Transverse colon (tissue), 4 donors: Measurements from ENCODE around the gene ADGRB3. TPM values are rescaled to one million over a fixed set of nuclear protein-coding genes. Genes with fewer than 3 reads are reported as not detected.
"Not testable (repeated sequence)": the region's sequence is repeated elsewhere in the genome, so short reads cannot be mapped to it uniquely, and the experiment has no call there.

Source experiments
- DNase-seq: peaks from one replicate; pipeline ENCODE4 v3.0.0-alpha.2; 2019
- H3K27ac ChIP-seq, 4 donors: fragments of 200-600 bp; sonication (generic); 2 replicates each; pipeline ENCODE4 v1.5.1; 2016 to 2018; ENCODE audit warnings: inconsistent platforms in 4 of 4
- H3K27me3 ChIP-seq: fragments of 200-600 bp; sonication (generic); 2 replicates; pipeline ENCODE4 v1.5.1; 2017; ENCODE audit warnings: inconsistent platforms
- H3K36me3 ChIP-seq, 4 donors: fragments of 200-600 bp; sonication (generic); 2 replicates each; pipeline ENCODE4 v1.5.1; 2017 to 2019; ENCODE audit warnings: inconsistent platforms in 4 of 4
- H3K4me1 ChIP-seq, 4 donors: fragments of 200-600 bp; sonication (generic); 2 replicates each; pipeline ENCODE4 v1.5.1; 2017 to 2020; ENCODE audit warnings: inconsistent platforms in 4 of 4
- H3K4me3 ChIP-seq, 4 donors: fragments of 200-600 bp; sonication (generic); 1 replicate in 1 of 4; 2 replicates in 3 of 4; pipeline versions ENCODE4 v1.5.1 to v1.6.1; 2017 to 2019; ENCODE audit warnings: inconsistent platforms in 4 of 4
- H3K9me3 ChIP-seq, 2 donors: fragments of 200-600 bp; sonication (generic); 2 replicates each; pipeline ENCODE4 v1.5.1; 2017 to 2019; ENCODE audit warnings: inconsistent platforms in 2 of 2
- EP300 ChIP-seq: sonication (generic); formaldehyde crosslinking; IDR thresholded peaks from one replicate; pipeline ENCODE4 v1.6.1; 2017; ENCODE audit warnings: antibody characterized with exemption, low read depth
- POLR2A ChIP-seq: fragments of 450-650 bp; IDR thresholded peaks from one replicate; pipeline ENCODE4 v1.6.1; 2016; ENCODE audit warnings: antibody characterized with exemption, mild to moderate bottlenecking, moderate library complexity
- POLR2AphosphoS5 ChIP-seq, 3 donors: sonication (generic); formaldehyde crosslinking; IDR thresholded peaks; one replicate each; pipeline ENCODE4 v1.6.1; 2016; ENCODE audit warnings: antibody characterized with exemption in 3 of 3
- WGBS, 2 donors: methylation state at CpG; one replicate each; pipeline ENCODE4 v1.1.5; 2018; ENCODE audit warnings: low coverage in 1 of 2; 5-methylcytosine and 5-hydroxymethylcytosine counted together
- in situ Hi-C, 4 donors: fragments of 200-750 bp; cut with MboI; loops; one replicate each; pipeline versions ENCODE4 v1.15.0 to v1.15.1; 2017; ENCODE audit warnings: low sequenced_read_pairs in 3 of 4, low pct_ligation_motif_present in 1 of 4, low pct_unique_long_range_greater_than_20kb in 1 of 4
- intact Hi-C: fragments of 100-400 bp; cut with DNase I; formaldehyde crosslinking; loops from one replicate; pipeline ENCODE4 v1.15.1; 2023; ENCODE audit warnings: low total_unique reads
- total RNA-seq, 4 donors: library from RNA; depleted of rRNA; stranded (reverse); fragments of >200 nt; gene quantifications; one replicate each; pipeline ENCODE4 v1.1.0, GENCODE V29; 2016
- TF ChIP-seq, protein P1 (sequence below), 5 experiments: fragments of 200-600 bp in 3 of 5; fragments of 450-650 bp in 2 of 5; sonication (generic) in 3 of 5; IDR thresholded peaks; 1 replicate in 2 of 5; 2 replicates in 3 of 5; pipeline ENCODE4 v1.5.1; 2016 to 2017; ENCODE audit warnings: antibody characterized with exemption in 5 of 5, inconsistent platforms in 3 of 5, mild to moderate bottlenecking in 2 of 5, moderate library complexity in 1 of 5

ADGRB3 gene
- total RNA-seq, 4 donors from 2014 or later: 0.37 to 20.5 (median 2.2) TPM

GRCh38 chr6:68911334-68911733, 276.3 kb downstream of the ADGRB3 start:
- no peaks in the 10 kb centered on the region for H3K36me3 ChIP-seq
- no peaks in the 10 kb centered on the region for H3K4me1 ChIP-seq
- 62 to 85% methylated on average over 3 of the region's 3 CpGs for WGBS, 2 donors
- H3K9me3 ChIP-seq: no peaks in the 10 kb centered on the region
- H3K27me3 ChIP-seq: no peaks in the 10 kb centered on the region
- no peak for DNase-seq
- no peak overlapping the region for H3K4me3 ChIP-seq
- TF ChIP-seq EP300 (no peak), POLR2AphosphoS5 (IDR thresholded peaks at IDR 0.05) (no peak), POLR2A (no peak)
- TF ChIP-seq, protein P1, sequence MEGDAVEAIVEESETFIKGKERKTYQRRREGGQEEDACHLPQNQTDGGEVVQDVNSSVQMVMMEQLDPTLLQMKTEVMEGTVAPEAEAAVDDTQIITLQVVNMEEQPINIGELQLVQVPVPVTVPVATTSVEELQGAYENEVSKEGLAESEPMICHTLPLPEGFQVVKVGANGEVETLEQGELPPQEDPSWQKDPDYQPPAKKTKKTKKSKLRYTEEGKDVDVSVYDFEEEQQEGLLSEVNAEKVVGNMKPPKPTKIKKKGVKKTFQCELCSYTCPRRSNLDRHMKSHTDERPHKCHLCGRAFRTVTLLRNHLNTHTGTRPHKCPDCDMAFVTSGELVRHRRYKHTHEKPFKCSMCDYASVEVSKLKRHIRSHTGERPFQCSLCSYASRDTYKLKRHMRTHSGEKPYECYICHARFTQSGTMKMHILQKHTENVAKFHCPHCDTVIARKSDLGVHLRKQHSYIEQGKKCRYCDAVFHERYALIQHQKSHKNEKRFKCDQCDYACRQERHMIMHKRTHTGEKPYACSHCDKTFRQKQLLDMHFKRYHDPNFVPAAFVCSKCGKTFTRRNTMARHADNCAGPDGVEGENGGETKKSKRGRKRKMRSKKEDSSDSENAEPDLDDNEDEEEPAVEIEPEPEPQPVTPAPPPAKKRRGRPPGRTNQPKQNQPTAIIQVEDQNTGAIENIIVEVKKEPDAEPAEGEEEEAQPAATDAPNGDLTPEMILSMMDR (IDR thresholded peaks at IDR 0.05): no peak
- intact Hi-C loops: no loop called here
- in situ Hi-C loops: no loop called here
- no peak overlapping the region for H3K27ac ChIP-seq

- Histone ChIP-seq H3K36me3 (no peaks in the 10 kb centered on the region), H3K4me1 (no peaks in the 10 kb centered on the region), H3K9me3 (no peaks in the 10 kb centered on the region), H3K27ac (no peak overlapping the region), H3K4me3 (no peak overlapping the region), H3K27me3 (no peaks in the 10 kb centered on the region)
- DNase-seq: no peak
- intact Hi-C loops (no loop called here), in situ Hi-C loops (no loop called here)
- TF ChIP-seq POLR2AphosphoS5 (IDR thresholded peaks at IDR 0.05) (no peak), EP300 (no peak), POLR2A (no peak)
- TF ChIP-seq, protein P1 (IDR thresholded peaks at IDR 0.05): no peak
Measured at GRCh38 chr6:68911811-68912210, 276.7 kb downstream of the ADGRB3 start.

DNA sequence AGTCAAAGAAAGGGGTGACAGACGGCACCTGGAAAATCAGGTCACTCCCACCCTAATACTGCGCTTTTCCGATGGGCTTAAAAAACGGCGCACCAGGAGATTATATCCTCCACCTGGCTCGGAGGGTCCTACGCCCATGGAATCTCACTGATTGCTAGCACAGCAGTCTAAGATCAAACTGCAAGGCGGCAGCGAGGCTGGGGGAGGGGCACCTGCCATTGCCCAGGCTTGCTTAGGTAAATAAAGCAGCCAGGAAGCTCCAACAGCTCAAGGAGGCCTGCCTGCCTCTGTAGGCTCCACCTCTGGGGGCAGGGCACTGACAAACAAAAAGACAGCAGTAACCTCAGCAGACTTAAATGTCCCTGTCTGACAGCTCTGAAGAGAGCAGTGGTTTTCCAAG, 277.7 kb downstream of the ADGRB3 start:
- intact Hi-C loops, DNase-seq, H3K36me3 ChIP-seq, H3K27me3 ChIP-seq, H3K27ac ChIP-seq, in situ Hi-C loops, H3K9me3 ChIP-seq, H3K4me1 ChIP-seq, H3K4me3 ChIP-seq: not testable (repeated sequence)
- 96% methylated on average over 9 of the region's 9 CpGs; no CpG with 5 or more reads in 1 of the 2 donors for WGBS, 2 donors

DNA sequence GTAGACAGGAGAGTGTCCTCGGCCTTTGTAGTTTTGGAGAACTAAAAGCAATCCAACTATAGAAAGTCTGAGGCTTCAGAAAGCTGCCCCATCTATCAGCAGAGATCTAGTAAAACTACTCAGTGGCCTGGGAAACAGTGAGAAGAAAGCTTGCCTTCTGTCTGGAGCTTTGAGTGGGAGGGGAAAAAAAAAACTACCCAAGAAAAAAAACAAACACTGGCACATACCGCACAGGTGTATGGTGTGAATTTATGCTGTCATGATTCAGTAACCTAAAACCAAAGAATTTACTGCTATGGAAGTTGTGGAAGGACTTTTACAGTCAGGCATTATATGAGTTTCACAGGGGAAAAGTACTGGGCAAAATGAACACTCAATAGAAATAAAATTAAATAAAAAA, 280.5 kb downstream of the ADGRB3 start:
- Histone ChIP-seq H3K27me3 (no peaks in the 10 kb centered on the region), H3K27ac (no peak overlapping the region), H3K36me3 (no peaks in the 10 kb centered on the region), H3K4me1 (no peaks in the 10 kb centered on the region), H3K9me3 (no peaks in the 10 kb centered on the region), H3K4me3 (no peak overlapping the region)
- WGBS, 2 donors: 61 to 76% methylated on average over 2 of the region's 2 CpGs
- intact Hi-C loops: no loop called here
- no peak for DNase-seq
- no peak for TF ChIP-seq EP300
- TF ChIP-seq POLR2AphosphoS5 (IDR thresholded peaks at IDR 0.05): no peak
- TF ChIP-seq POLR2A: no peak
- TF ChIP-seq, protein P1 (IDR thresholded peaks at IDR 0.05): no peak
- in situ Hi-C loops: no loop called here

GRCh38 chr6:68919537-68919936, 284.5 kb downstream of the ADGRB3 start:
- Histone ChIP-seq H3K27me3 (no peaks in the 10 kb centered on the region), H3K4me1 (no peaks in the 10 kb centered on the region), H3K4me3 (no peak overlapping the region), H3K9me3 (no peaks in the 10 kb centered on the region), H3K27ac (no peak overlapping the region), H3K36me3 (no peaks in the 10 kb centered on the region)
- WGBS, 2 donors: 73 to 78% methylated on average over 3 of the region's 3 CpGs
- TF ChIP-seq, protein P1 (IDR thresholded peaks at IDR 0.05): no peak
- TF ChIP-seq EP300 (no peak), POLR2AphosphoS5 (IDR thresholded peaks at IDR 0.05) (no peak), POLR2A (no peak)
- in situ Hi-C loops (no loop called here), intact Hi-C loops (no loop called here)
- DNase-seq: no peak
